Tibial nerve (tissue), 4 donors: ENCODE data around the gene TRIM27.

Experiments
- EP300 ChIP-seq, 2 donors: sonication (generic); formaldehyde crosslinking; IDR thresholded peaks; one replicate each; pipeline ENCODE4 v1.6.1; 2017; ENCODE audit warnings: antibody characterized with exemption in 2 of 2, mild to moderate bottlenecking in 1 of 2
- POLR2A ChIP-seq, 2 donors: fragments of 450-650 bp; IDR thresholded peaks; one replicate each; pipeline ENCODE4 v1.6.1; 2017; ENCODE audit warnings: antibody characterized with exemption in 2 of 2, mild to moderate bottlenecking in 2 of 2, moderate library complexity in 2 of 2
- TF ChIP-seq, protein P1 (sequence below), 5 experiments: fragments of 200-600 bp in 3 of 5; fragments of 450-650 bp in 2 of 5; sonication (generic) in 3 of 5; IDR thresholded peaks; one replicate each; pipeline ENCODE4 v1.5.1; 2016 to 2019; ENCODE audit warnings: antibody characterized with exemption in 5 of 5, mild to moderate bottlenecking in 3 of 5, moderate library complexity in 2 of 5

DNA sequence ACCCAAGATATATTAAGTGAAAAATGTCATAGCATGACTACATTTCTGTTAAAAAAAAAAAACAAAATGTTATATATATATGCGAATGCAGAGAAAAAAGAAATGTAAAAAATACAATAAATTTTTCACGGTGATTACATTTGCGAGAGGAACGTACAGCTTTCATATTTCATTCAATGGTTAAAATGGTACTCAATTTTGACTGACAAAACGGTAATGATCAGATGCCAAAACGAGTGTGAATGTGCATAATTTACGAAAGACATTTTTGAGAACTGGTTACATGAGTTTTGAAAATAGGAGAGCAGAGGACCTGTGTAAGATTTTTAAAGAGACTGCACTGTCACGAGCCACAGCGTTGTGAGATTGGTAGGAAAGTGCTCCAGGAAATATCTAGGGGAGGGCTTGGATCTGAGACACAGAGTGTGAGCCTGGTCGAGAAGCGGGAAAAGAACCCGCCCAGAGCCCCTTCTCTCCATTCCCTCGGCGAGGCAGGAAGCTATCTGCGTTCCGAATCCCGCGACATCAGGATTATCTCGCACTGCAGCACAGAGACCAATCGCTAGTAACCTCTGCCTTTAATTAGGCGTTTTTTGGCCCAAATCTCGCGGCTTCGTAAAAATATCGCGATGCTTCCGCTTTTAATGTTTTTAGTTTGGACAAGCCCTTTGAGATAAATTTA, 28.5 kb downstream of the TRIM27 start:
- TF ChIP-seq, protein P1, sequence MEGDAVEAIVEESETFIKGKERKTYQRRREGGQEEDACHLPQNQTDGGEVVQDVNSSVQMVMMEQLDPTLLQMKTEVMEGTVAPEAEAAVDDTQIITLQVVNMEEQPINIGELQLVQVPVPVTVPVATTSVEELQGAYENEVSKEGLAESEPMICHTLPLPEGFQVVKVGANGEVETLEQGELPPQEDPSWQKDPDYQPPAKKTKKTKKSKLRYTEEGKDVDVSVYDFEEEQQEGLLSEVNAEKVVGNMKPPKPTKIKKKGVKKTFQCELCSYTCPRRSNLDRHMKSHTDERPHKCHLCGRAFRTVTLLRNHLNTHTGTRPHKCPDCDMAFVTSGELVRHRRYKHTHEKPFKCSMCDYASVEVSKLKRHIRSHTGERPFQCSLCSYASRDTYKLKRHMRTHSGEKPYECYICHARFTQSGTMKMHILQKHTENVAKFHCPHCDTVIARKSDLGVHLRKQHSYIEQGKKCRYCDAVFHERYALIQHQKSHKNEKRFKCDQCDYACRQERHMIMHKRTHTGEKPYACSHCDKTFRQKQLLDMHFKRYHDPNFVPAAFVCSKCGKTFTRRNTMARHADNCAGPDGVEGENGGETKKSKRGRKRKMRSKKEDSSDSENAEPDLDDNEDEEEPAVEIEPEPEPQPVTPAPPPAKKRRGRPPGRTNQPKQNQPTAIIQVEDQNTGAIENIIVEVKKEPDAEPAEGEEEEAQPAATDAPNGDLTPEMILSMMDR (IDR thresholded peaks at IDR 0.05) = no peak
- TF ChIP-seq POLR2A (IDR thresholded peaks at IDR 0.05) (peak; percentile 48 to 80), EP300 (IDR thresholded peaks at IDR 0.05) (peak in 1 of 2 donors; percentile 83)
